Measurements from ENCODE around the gene OR1J2. TPM values are rescaled to one million over a fixed set of nuclear protein-coding genes. Genes with fewer than 3 reads are reported as not detected.

Gene OR1J2
- total RNA-seq (2022) (not detected in 2 replicates), Bru-seq, nascent RNA (not detected), BruChase-seq, experiment 1, labeled RNA remaining after a 6-hour chase (not detected), BruChase-seq, experiment 2, labeled RNA remaining after a 2-hour chase (not detected)
- long read RNA-seq = 0 reads

GRCh38 chr9:122510502-122510901 is at the start of gene OR1J2:
TSS of gene OR1J2 (plus strand) at chr9:122510802. CDS start at chr9:122510802, 0 bp downstream.
- DNase-seq (ENCODE audit: unreplicated experiment) = no peak
- Mint-ChIP-seq H3K9me3 (ENCODE audit: unreplicated experiment) (no peaks in the 10 kb centered on the region), H3K4me1 (ENCODE audit: insufficient read depth, unreplicated experiment) (no peaks in the 10 kb centered on the region), H3K27me3 (ENCODE audit: insufficient read depth, unreplicated experiment) (no peaks in the 10 kb centered on the region), H3K36me3 (ENCODE audit: insufficient read depth, unreplicated experiment) (no peaks in the 10 kb centered on the region), H3K4me3 (ENCODE audit: unreplicated experiment) (no peak within 1 kb of the TSS), H3K27ac (ENCODE audit: low read depth, unreplicated experiment) (no peak within 1 kb of the TSS)
- BruUV-seq (replicated peaks) = no TSS peak
- CTCF ChIA-PET = interaction anchor here (1.1 kb wide), 1 partner anchor 11 kb away, joined by 3 read pairs; no protein-coding TSS in a partner anchor
- TF ChIP-seq CTCF (IDR thresholded peaks at IDR 0.05; ENCODE audit: unreplicated experiment) = no peak
- POLR2A ChIA-PET = no interaction called here
- intact Hi-C loops (cut with micrococcal nuclease) = no loop called here

GRCh38 chr9:122463828-122464632 is 46.6 kb upstream of the OR1J2 start:
- Mint-ChIP-seq H3K27me3 (ENCODE audit: insufficient read depth, unreplicated experiment) (peaks cover 71% of the 10 kb centered on the region), H3K4me1 (ENCODE audit: insufficient read depth, unreplicated experiment) (peaks cover 5% of the 10 kb centered on the region), H3K27ac (ENCODE audit: low read depth, unreplicated experiment) (no peak overlapping the region), H3K4me3 (ENCODE audit: unreplicated experiment) (peak overlapping the region; percentile 71), H3K36me3 (ENCODE audit: insufficient read depth, unreplicated experiment) (no peaks in the 10 kb centered on the region), H3K9me3 (ENCODE audit: unreplicated experiment) (peaks cover 2% of the 10 kb centered on the region)
- ChIA-PET POLR2A (interaction anchor here (0.6 kb wide), 1 partner anchor 15 kb away, joined by 3 read pairs; no protein-coding TSS in a partner anchor), CTCF (interaction anchor here (0.5 to 5.4 kb wide), 24 partner anchors 8 to 618 kb away, joined by 3 to 209 read pairs (median 4); no protein-coding TSS in a partner anchor)
- DNase-seq (ENCODE audit: unreplicated experiment) = peak; percentile 13
- BruUV-seq (replicated peaks) = no TSS peak
- TF ChIP-seq CTCF (IDR thresholded peaks at IDR 0.05; ENCODE audit: unreplicated experiment) = no peak
- intact Hi-C loops (cut with micrococcal nuclease) = loop anchor here (2.0 kb wide), 1 partner anchor 887 kb away; no protein-coding TSS in a partner anchor

- intact Hi-C loops (cut with micrococcal nuclease) = loop anchor here (1.0 to 2.0 kb wide), 3 partner anchors 345 to 886 kb away; no protein-coding TSS in a partner anchor
- Mint-ChIP-seq H3K27me3 (ENCODE audit: insufficient read depth, unreplicated experiment) (peaks cover 71% of the 10 kb centered on the region), H3K27ac (ENCODE audit: low read depth, unreplicated experiment) (peak overlapping the region; percentile 41), H3K36me3 (ENCODE audit: insufficient read depth, unreplicated experiment) (no peaks in the 10 kb centered on the region), H3K4me1 (ENCODE audit: insufficient read depth, unreplicated experiment) (peaks cover 5% of the 10 kb centered on the region), H3K4me3 (ENCODE audit: unreplicated experiment) (peak overlapping the region; percentile 71), H3K9me3 (ENCODE audit: unreplicated experiment) (no peaks in the 10 kb centered on the region)
- TF ChIP-seq CTCF (IDR thresholded peaks at IDR 0.05; ENCODE audit: unreplicated experiment) = peak; percentile 78
- POLR2A ChIA-PET = interaction anchor here (0.6 kb wide), 1 partner anchor 16 kb away, joined by 3 read pairs; no protein-coding TSS in a partner anchor
- BruUV-seq (replicated peaks) = no TSS peak
- CTCF ChIA-PET = interaction anchor here (0.5 to 5.4 kb wide), 42 partner anchors 8 to 637 kb away, joined by 3 to 209 read pairs (median 4); no protein-coding TSS in a partner anchor
- DNase-seq (ENCODE audit: unreplicated experiment) = peak; percentile 95
These were observed 45.7 kb upstream of the OR1J2 start for GRCh38 chr9:122464633-122465567.
